OCI-LY1 (cell line): ENCODE results near the gene PPIL3.

Experiments used
- EZH2 ChIP-seq: fragments of 200-600 bp; sonication (generic), shearing (Covaris generic); IDR thresholded peaks from 2 replicates; pipeline ENCODE4 v1.8.0; 2017; ENCODE audit warnings: borderline replicate concordance, mixed run types, mild to moderate bottlenecking, antibody characterized with exemption, low read length, moderate library complexity, mixed read lengths
- TF ChIP-seq, protein P1 (sequence below): fragments of 200-600 bp; sonication (generic), shearing (Covaris generic); IDR thresholded peaks from 2 replicates; pipeline ENCODE4 v1.5.1; 2017; ENCODE audit warnings: mild to moderate bottlenecking, antibody characterized with exemption, low read length, moderate library complexity, mixed read lengths

- TF ChIP-seq, protein P1, sequence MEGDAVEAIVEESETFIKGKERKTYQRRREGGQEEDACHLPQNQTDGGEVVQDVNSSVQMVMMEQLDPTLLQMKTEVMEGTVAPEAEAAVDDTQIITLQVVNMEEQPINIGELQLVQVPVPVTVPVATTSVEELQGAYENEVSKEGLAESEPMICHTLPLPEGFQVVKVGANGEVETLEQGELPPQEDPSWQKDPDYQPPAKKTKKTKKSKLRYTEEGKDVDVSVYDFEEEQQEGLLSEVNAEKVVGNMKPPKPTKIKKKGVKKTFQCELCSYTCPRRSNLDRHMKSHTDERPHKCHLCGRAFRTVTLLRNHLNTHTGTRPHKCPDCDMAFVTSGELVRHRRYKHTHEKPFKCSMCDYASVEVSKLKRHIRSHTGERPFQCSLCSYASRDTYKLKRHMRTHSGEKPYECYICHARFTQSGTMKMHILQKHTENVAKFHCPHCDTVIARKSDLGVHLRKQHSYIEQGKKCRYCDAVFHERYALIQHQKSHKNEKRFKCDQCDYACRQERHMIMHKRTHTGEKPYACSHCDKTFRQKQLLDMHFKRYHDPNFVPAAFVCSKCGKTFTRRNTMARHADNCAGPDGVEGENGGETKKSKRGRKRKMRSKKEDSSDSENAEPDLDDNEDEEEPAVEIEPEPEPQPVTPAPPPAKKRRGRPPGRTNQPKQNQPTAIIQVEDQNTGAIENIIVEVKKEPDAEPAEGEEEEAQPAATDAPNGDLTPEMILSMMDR, result no peak
- no peak for TF ChIP-seq EZH2
These were observed 49.4 kb downstream of the PPIL3 start for GRCh38 chr2:200839513-200839912.
